ENCODE results near the gene DPRX.
"Not testable (repeated sequence)": the region's sequence is repeated elsewhere in the genome, so short reads cannot be mapped to it uniquely, and the experiment has no call there.

Gene DPRX

DNA sequence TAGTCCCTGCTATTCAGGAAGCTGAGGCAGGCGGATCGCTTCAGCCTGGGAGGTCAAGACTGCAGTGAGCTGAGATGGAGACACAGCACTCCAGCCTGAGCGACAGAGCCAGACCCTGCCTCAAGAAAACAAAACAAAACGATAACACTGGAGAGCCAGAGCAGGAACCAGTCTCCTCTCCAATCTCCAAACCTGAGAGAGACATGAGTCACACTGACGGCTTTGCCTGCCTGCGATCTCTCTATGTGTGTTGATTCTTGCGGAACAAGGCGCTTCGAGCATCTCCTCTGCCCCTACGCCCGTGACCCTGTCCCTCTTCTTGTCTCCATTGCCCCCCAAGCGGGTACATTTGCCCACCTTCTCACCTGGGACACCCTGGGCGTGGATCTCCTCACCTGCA lies 15.6 kb downstream of the DPRX start:
- DNase-seq = no peak

DNA sequence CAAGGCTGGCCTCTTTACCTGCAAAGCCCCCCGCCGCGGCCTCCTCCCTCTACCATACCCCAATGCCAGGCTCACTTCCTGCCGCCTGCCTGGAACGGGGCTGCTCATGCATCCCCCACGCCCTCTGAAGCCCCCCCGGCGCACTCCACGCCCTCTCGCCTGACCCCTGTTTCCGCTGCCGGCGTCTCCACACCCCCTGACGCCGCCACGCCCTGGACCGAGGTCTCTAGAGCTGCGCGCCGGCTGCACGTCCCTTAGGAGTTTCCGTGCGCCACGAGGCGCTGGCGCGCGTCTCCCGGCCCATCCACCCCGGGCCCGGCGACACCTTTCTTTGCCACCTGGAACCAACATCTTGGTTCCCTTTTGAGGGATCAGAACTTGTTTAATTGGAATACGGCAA lies 16.0 kb downstream of the DPRX start:
- no peak for DNase-seq

DNA sequence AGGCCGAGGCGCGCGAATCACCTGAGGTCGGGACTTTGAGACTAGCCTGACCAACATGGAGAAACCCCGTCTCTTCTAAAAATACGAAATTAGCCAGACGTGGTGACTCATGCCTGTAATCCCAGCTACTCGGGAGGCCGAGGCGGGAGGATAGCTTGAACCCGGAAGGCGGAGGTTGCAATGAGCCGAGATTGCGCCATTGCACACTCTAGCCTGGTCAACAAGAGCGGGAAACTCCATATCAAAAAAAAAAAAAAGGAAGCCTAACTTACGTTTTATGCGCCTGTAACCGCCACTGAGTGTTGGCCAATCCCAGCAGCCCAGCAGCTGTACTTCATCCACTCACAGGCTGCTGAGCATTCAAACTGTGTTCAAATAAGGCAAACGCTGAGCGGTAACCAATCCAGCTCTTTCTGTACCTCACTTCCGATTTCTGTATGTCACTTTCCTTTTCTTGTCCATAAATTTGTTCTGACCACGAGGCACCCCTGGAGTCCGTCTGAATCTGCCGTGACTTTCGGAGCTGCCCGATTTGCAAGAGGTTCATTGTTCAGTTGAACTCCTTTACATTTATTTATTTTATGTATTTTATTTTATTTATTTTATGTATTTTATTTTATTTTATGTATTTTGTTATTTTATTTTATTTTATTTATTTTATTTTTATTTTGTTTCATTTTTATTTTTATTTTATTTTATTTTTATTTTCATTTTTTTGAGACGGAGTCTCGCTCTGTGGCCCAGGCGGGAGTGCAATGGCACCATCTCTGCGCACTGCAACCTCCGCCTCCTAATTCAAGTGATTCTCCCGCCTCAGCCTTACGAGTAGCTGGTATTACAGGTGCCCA lies 18.2 kb downstream of the DPRX start:
- DNase-seq = no peak

DNA sequence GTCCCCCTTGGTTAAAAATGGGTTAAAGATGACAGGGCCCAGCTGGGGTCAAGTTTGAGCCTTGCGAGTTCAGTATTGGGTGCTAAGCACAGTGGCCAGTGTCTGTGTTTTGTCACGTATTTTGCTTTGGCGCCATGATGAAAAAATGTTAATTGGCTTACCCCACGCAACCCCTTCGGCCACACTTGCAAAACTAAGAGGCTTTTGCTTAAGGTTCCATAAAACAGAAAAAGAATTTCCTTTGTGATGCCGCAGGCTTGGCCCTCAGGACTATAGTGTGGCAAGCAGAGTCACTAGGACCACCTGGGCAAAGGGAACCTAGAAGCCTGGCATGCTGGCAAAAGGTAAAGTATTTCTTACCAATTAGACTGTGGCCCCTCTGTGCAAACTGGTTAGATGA lies 20.7 kb downstream of the DPRX start:
- no peak for DNase-seq

DNA sequence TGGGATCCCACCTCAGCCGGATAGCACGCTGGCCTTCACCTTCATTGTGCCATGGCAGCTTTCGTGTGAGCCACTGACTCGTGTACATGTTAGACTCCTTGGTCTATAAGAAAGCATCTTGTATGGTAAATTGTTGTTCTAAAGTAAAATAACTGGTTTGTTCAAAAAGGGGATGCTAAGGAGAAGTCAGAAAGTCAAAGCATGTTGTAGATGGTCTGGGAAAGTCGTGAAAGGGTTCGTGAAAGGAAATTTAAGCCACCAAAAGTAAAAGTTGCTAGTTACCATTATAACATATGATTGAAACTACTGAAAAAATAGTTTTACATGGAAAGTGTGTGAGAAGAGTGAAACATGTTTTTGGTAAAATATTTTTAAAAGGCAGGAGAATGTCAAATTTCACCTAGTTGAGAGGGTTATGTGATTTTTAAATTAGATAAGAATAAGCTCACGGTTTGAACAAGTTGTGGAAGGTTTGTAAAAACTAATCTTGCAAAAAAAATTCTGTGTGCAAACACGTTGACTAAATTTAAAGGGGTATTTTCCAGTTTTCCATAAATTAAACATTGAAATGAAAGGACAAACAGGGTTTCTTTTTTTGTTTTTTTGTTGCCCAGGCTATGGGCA lies 23.4 kb downstream of the DPRX start:
- no peak for DNase-seq

DNA sequence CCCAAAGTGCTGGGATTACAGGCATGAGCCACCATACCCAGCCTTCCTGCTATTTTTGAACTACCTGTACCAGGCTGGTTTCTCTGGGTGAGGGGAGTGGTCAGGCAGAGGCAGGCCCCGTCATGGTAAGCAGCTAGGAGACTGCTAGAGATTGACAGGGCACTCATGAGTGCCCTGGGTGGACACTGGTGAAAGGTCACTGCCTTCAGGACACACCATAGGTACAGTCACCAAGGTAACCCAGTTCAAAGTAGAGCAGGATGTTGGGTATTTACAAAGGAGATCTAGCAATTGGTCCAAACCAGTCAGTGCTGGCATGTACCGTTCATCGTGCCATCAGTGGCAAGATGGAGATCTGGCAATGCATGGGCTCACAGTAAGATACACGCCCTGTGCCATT lies 25.5 kb downstream of the DPRX start:
- no peak for DNase-seq

DNA sequence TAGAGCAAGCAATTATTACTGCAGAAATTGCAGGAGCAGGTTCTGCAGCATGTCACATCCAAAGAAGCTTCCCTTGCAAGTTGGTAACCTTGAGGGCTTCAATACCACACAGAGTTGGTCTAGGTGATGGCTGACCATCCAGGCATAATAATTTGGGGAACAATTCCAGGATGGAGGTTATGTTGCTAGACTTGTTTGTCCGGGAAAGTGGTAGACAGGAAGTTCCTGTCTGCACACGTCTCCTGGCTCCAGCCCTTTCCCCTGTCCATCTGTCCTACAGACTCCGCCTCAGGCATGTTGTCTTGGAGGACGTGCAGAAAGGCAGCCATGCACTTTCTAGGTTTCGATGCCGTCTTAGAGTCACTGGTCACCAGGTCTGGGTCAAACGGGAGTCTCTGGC lies 26.0 kb downstream of the DPRX start:
- DNase-seq = no peak

DNA sequence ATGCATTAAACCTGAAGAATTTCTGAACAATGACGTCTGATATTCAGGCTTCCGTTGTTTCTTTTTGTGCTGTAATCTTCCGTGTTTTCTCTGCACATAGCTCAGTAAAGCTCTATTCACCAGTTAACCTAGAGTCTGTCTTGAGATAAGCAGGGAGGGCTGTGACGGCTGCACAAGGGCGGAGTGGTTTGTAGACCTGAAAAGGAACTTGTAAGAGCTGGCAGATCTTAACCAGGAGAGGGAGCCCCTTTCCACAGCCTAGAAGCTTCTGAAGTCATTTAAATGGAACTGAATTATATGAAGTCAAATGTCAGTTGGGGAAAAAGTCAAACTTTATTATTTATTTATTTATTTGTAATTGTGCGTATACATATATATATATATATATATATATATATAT lies 27.5 kb downstream of the DPRX start:
- DNase-seq = no peak

DNA sequence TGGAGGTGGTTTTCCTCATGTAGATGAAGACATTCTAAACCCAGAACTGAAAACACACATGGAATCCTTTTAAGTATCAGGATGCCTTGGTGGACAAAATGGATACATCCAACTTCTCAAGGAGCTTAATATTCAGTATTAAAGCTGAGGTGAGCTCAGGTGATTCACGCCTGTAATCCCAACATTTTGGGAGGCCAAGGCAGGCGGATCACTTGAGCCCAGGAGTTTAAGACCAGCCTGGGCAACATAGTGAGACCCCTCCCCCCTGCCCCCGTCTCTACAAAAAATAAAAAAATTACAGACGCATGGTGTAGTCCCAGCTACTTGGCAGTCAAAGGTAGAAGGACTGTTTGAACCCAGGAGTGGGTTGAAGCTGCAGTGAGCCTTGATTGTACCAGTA lies 28.8 kb downstream of the DPRX start:
- no peak for DNase-seq

DNA sequence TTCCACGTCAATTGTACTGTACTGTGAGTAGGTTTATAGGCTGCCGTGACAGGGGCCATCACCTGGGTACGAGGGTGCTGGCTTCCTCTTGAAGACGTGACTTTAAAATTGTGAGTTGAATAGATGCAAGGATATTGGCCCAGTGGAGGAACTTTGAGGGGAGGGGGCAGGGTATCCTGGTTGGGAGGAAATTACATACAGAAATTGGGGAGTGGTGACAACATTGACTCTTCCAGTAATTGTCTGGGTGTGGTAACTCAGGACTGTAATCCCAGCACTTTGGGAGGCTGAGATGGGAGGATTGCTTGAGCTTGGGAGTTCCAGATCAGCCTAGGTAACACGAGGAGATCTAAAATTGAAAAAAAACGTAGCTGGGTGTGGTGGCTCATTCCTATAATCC lies 30.4 kb downstream of the DPRX start:
- no peak for DNase-seq

DNA sequence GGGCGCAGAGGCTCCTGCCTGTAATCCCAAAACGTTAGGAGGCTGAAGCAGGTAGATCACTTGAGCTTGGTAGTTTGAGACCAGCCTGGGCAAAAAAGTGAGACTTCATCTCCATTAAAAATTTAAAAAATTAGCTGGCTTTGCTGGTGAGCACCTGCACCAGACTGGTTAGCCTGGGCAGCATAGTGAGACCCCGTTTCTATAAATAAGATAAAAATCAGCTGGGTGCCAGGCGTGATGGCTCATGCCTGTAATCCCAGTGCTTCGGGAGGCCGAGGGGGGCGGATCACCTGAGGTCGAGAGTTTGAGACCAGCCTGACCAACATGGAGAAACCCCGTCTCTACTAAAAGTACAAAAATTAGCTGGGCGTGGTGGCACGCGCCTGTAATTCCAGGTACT lies 32.4 kb downstream of the DPRX start:
- no peak for DNase-seq

DNA sequence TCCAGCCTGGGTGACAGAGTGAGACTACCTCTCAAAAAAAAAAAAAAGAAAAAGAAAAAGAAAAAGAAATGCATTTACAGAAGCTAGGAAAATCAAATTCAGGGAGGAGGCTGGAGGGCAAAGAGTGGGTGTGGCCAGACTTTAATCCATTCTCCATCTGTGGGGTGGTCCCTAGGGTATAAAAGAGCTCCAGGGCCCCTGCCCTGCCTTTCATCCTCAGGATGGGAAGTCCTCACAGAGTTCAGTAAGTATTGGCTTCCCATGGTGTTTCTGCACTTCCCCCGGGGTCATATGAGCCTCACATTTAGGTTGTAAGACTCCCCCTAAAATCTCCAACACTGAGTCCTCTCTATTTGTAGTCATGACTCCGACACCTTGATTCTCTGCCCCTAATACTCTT lies 33.0 kb downstream of the DPRX start:
- no peak for DNase-seq

DNA sequence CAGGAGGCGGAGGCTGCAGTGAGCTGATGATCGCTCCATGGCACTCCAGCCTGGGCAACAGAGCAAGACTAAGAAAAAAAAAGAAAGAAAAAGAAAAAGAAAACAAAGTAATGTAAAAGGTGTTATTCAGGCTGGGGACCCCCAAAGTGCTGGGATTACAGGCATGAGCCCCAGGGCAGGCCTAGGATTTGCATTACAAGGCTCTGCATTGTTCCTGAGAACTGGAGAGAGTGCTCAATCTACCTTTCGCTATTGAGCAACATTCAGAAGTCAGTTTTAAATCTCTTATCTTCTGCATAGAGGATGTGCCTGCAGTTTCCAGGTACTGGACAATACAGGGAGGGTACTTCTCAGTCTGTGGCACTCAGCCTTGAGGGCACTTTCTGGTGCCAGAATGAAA lies 34.5 kb downstream of the DPRX start:
- DNase-seq = not testable (repeated sequence)

DNA sequence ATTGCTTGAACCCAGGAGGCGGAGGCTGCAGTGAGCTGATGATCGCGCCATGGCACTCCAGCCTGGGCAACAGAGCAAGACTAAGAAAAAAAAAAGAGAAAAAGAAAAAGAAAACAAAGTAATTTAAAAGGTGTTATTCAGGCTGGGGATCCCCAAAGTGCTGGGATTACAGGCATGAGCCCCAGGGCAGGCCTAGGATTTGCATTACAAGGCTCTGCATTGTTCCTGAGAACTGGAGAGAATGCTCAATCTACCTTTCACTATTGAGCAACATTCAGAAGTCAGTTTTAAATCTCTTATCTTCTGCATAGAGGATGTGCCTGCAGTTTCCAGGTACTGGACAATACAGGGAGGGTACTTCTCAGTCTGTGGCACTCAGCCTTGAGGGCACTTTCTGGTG lies 37.0 kb downstream of the DPRX start:
- not testable (repeated sequence) for DNase-seq

DNA sequence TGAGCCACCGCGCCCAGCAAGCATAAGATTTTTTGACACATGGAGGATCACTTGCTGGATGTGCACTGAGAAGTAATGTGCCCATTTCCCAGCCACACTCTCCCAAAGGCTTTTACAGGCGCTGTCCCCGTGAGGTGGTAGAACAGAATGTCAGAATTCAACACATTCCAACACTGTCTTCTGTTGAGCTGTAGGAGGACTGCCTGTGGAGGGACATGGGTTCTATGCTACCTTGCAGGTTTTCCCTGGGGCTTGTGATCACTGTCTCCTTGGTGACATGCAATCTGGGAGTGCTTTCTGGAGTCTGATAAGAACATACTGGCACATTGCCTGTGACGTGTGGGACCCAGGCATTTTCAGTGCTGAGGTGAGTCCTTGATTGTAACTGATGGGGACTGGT lies 38.5 kb downstream of the DPRX start:
- no peak for DNase-seq

DNA sequence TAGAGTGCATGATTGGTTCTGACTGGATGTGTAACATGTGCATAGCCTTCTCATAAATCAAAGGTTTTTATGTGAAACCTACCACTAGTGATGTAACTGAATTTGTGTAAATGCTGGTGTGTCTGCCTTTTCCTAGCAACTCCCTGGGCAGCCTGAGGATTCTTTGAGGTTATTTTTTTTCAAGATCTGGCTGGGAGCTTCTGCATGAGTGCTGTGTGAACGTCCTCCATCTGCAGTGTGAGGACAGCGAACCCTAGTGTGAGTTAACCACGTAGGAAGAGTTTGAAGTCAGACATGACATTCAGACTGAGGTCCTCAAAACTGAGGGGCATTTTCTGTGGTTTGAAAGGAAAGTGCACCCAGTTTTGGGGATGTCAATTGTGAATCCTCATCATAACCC lies 39.9 kb downstream of the DPRX start:
- DNase-seq = no peak

Measured in DMS79 treated with DMSO at 0.1 percent for 48 hours (cell line).